Measurements from ENCODE around the gene TP53. TPM values are rescaled to one million over a fixed set of nuclear protein-coding genes. Genes with fewer than 3 reads are reported as not detected.

The TP53 gene
- total RNA-seq, 1 experiment from 2014 or later = 181 TPM

DNA sequence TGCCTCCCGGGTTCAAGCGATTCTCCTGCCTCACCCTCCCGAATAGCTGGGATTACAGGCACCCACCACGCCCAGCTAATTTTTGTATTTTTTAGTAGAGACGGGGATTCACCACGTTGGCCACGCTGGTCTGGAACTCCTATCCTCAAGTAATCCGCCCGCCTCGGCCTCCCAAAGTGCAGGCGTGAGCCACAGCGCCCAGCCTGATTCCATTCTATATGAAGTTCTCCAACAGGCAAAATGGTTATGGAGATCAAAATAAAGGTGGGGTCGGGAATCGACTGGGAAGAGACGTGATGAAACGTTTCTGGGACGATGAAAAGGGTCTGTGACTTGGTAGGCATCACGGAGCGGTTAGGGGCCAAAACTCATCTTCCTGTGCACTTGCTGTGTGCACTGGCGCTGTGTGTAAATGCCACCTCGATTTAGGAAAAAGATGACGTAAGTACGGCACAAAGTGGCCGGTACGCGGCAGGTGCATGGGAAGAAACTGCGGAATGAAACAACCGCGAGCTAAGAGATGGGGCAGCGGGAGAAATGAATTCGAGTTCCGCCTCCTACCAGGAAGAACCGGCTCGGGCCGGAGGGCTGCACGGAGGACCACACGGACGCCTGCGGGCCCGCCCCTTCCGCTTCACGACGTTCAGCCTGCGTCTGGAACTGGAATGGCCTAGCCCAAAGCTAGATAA lies 1.6 kb downstream of the TP53 start:
- peaks cover 44% of the 10 kb centered on the region for H3K36me3 Mint-ChIP-seq (ENCODE audit: insufficient read depth, unreplicated experiment)
- H3K4me3 Mint-ChIP-seq (ENCODE audit: unreplicated experiment) = peak overlapping the region; percentile 97
- POLR2A ChIA-PET = interaction anchor here (0.6 to 7.2 kb wide), 48 partner anchors 8 to 698 kb away, joined by 3 to 303 read pairs (median 6); partner anchors contain the start of genes ACADVL, ALOXE3, CD68 and CNTROB
- intact Hi-C loops (cut with micrococcal nuclease) = loop anchor here (5.0 to 10.0 kb wide), 4 partner anchors 113 to 331 kb away; partner anchors contain the start of genes FGF11, KCTD11, TMEM102 and TMEM95
- peak; percentile 91 for DNase-seq (ENCODE audit: unreplicated experiment)
- H3K27me3 Mint-ChIP-seq (ENCODE audit: insufficient read depth, unreplicated experiment) = no peaks in the 10 kb centered on the region
- BruUV-seq (replicated peaks) = no TSS peak
- no peaks in the 10 kb centered on the region for H3K9me3 Mint-ChIP-seq (ENCODE audit: unreplicated experiment)
- CTCF ChIA-PET = interaction anchor here (0.6 to 7.3 kb wide), 9 partner anchors 11 to 410 kb away, joined by 3 to 89 read pairs (median 5); partner anchors contain the start of genes MPDU1 and SOX15
- TF ChIP-seq, protein P1, sequence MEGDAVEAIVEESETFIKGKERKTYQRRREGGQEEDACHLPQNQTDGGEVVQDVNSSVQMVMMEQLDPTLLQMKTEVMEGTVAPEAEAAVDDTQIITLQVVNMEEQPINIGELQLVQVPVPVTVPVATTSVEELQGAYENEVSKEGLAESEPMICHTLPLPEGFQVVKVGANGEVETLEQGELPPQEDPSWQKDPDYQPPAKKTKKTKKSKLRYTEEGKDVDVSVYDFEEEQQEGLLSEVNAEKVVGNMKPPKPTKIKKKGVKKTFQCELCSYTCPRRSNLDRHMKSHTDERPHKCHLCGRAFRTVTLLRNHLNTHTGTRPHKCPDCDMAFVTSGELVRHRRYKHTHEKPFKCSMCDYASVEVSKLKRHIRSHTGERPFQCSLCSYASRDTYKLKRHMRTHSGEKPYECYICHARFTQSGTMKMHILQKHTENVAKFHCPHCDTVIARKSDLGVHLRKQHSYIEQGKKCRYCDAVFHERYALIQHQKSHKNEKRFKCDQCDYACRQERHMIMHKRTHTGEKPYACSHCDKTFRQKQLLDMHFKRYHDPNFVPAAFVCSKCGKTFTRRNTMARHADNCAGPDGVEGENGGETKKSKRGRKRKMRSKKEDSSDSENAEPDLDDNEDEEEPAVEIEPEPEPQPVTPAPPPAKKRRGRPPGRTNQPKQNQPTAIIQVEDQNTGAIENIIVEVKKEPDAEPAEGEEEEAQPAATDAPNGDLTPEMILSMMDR (IDR thresholded peaks at IDR 0.05; ENCODE audit: unreplicated experiment) = no peak
- peaks cover 22% of the 10 kb centered on the region for H3K4me1 Mint-ChIP-seq (ENCODE audit: insufficient read depth, unreplicated experiment)
- H3K27ac Mint-ChIP-seq (ENCODE audit: low read depth, unreplicated experiment) = peak overlapping the region; percentile 100

DNA sequence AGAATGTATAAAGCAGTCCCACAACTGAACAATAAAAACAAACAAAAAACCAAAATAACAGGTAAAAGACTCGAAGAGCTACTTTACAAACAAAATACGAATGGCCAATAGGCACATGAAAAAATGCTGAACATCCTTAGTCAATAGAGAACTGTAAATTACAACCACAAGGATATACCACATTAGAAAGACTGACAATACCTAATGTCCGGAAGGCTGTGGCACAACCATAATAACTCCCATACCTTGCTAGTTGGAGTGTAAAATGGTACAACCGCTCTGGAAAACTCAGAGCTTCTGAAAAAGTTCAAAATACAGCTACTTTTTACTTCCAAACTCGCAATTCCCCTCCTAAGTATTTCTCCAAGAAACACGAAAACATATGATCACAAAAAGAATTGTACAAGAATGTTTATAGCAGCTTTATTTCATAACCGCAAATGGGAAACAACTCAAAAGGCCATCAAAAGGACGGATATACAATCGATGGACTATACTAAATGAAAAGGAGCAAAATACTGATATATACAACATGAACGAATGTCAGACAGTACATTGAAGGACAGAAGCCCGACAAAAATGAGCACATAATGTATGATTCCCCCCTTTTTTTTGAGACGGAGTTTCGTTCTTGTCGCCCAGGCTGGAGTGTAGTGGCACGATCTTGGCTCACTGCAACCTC lies 2.3 kb downstream of the TP53 start:
- Mint-ChIP-seq H3K27ac (ENCODE audit: low read depth, unreplicated experiment) (peak overlapping the region; percentile 100), H3K4me1 (ENCODE audit: insufficient read depth, unreplicated experiment) (peaks cover 18% of the 10 kb centered on the region), H3K27me3 (ENCODE audit: insufficient read depth, unreplicated experiment) (no peaks in the 10 kb centered on the region), H3K4me3 (ENCODE audit: unreplicated experiment) (peak overlapping the region; percentile 97), H3K9me3 (ENCODE audit: unreplicated experiment) (no peaks in the 10 kb centered on the region), H3K36me3 (ENCODE audit: insufficient read depth, unreplicated experiment) (peaks cover 42% of the 10 kb centered on the region)
- POLR2A ChIA-PET = interaction anchor here (0.6 to 7.2 kb wide), 22 partner anchors 12 to 472 kb away, joined by 3 to 303 read pairs (median 8); partner anchors contain the start of genes CD68, DNAH2, FXR2 and MPDU1
- no TSS peak for BruUV-seq (replicated peaks)
- intact Hi-C loops (cut with micrococcal nuclease) = loop anchor here (5.0 to 10.0 kb wide), 4 partner anchors 113 to 330 kb away; partner anchors contain the start of genes FGF11, KCTD11, TMEM102 and TMEM95
- no peak for DNase-seq (ENCODE audit: unreplicated experiment)
- CTCF ChIA-PET = interaction anchor here (0.6 to 7.3 kb wide), 8 partner anchors 12 to 1158 kb away, joined by 3 to 89 read pairs (median 4); partner anchors contain the start of genes MPDU1, SAT2 and SOX15
- TF ChIP-seq, protein P1 (IDR thresholded peaks at IDR 0.05; ENCODE audit: unreplicated experiment) = no peak

DNA sequence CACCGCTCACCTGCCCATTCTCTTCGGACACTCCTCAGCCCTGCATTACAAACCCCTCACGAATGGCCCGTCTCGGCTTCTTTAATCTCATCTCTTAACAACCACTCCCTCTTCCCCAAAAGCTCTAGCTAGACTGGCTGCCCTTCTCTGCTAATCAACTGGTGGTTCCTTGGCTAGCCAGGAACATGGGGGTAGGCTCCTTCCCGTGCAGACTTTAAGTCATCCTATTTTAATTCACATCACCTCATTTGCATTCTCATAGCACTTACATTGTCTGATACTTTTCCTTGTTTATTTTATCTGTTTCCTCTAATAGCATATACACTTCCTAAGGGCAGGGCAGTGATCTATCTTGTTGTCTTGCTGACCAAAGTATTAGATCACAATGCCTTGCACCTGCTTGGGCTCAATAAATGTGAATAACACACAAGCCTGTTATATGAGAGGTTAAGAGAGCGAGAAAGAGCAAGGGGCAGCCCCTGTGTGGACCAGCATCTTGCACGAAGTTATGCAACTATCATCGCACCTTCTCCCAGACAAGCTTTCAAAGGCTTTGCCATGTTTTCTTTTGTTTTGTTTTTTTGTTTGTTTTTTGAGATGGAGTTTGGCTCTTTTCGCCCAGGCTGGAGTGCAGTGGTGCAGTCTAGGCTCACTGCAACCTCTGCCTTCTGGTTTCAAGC lies 9.8 kb downstream of the TP53 start:
- no peaks in the 10 kb centered on the region for H3K4me1 Mint-ChIP-seq (ENCODE audit: insufficient read depth, unreplicated experiment)
- DNase-seq (ENCODE audit: unreplicated experiment) = no peak
- TF ChIP-seq, protein P1 (IDR thresholded peaks at IDR 0.05; ENCODE audit: unreplicated experiment) = no peak
- H3K36me3 Mint-ChIP-seq (ENCODE audit: insufficient read depth, unreplicated experiment) = peaks cover 64% of the 10 kb centered on the region
- ChIA-PET POLR2A (interaction anchor here (1.9 kb wide), 1 partner anchor 9 kb away, joined by 10 read pairs; the partner anchor contains the start of gene TP53), CTCF (interaction anchor here (0.6 to 1.4 kb wide), 4 partner anchors 10 to 117 kb away, joined by 3 to 5 read pairs (median 3); no protein-coding TSS in a partner anchor)
- no peak overlapping the region for H3K4me3 Mint-ChIP-seq (ENCODE audit: unreplicated experiment)
- H3K9me3 Mint-ChIP-seq (ENCODE audit: unreplicated experiment) = peaks cover 8% of the 10 kb centered on the region
- BruUV-seq (replicated peaks) = no TSS peak
- no peaks in the 10 kb centered on the region for H3K27me3 Mint-ChIP-seq (ENCODE audit: insufficient read depth, unreplicated experiment)
- intact Hi-C loops (cut with micrococcal nuclease) = no loop called here
- peak overlapping the region; percentile 14 for H3K27ac Mint-ChIP-seq (ENCODE audit: low read depth, unreplicated experiment)

Measured in MCF 10A (cell line).